HG02884 (cell line): ENCODE data around the gene EFCAB14.
A peak's percentile ranks its signal among the peaks of the same experiment; 100 is the strongest.
"Not testable (repeated sequence)": the region's sequence is repeated elsewhere in the genome, so short reads cannot be mapped to it uniquely, and the experiment has no call there.

Source experiments
- ATAC-seq: cut with Tn5 transposase; IDR thresholded peaks from one replicate; pipeline ENCODE4 v1.9.1; 2021; ENCODE audit warnings: mild to moderate bottlenecking, moderate library complexity; ENCODE audit not compliant: unreplicated experiment

EFCAB14 gene

DNA sequence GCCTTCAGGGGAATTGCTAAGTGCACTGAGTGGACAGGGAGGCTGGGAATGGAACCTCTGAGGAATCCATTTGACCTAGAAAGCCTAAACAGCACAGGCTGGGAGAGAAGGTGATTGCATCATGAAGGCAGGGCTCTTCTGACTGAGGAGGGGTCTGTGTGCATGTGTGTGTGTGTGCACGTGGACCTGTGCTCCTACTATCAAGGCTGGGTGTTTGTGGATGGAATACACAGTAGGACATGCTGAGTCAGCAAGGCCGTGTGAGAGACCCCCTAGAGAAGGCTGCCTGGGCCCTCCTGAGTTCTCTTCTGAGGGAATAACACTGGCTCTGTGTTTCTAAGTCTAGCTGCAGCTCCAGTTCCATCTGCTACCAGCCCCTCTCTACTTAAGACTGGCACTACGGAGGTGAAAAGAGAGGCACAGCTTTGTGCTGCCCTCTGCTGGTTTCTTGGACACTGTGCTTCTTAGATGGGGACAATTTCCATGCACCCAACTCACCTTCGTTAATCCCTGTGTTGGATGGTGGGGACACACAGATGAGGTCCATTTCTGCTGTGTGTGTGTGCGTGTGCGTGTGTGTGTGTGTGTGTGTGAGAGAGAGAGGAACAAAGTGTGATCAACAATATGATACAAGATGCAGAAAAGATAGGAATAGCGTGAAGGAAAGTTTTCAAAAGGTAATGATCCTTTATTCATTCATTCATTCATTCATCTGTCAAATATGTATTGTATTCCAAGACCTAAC lies 6.2 kb upstream of the EFCAB14 start:
- peak; percentile 82 for ATAC-seq

DNA sequence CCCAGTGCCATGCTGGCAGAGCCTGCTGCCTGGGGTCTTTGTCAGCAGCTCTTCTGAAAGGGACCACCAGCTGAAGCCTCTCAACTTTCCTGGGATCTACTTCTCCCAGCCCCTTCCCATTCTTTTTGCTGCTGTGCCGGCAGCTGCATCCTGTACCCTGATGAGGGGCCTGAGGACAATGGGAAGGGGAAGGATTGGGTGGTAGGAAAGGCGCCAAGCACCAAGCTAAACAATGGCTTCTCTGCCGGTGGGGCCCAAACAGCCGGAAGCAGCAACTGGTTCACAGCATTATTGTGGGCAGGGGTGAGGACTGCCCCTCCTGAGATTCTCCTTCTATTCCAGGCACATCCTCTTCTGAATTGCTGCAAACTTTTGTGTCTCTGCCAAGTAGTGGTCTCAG lies 5.0 kb upstream of the EFCAB14 start:
- no peak for ATAC-seq

DNA sequence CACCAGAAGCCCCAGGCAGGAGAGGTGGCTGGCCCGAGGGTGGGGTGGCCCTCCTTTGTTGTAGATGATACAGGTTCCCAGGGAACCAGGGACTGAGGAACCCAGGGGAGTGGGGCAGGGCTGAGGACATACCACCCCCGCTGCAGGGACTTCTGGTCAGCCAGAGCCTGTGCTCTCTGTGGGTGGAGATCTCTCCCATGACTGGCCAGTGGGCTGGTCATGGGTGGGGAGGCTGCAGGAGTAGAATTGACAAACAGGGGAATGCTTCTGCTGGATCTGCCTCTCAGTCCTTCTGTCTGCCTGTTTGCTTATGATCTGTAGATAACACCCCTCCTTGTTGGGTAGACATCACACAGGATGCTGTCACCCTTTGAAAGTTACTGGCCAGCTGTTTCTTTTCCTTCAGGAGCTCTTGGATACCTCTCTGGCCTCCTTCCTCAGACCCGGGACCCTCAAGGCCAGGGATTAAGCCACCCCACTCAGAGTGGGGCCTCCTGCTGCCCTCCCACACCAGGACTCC lies 2.8 kb upstream of the EFCAB14 start:
- ATAC-seq: no peak

DNA sequence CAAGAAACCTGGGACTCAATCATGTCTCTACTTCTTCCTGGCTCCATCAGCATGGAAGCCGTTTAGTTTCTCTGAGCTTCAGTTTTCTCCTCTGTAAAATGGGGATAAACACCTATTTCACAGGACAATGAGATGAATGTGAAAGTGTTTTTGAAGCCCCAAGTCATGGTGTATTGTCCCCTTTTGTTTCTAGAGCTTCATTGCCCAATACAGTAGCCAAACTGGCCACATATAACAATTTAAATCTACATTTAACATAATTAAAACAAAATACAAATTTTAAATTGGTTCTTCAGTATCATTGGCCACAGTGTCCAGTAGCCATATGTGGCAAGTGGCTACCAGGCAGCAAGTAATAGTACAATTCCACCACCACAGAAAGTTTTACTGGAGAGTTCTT lies 2.3 kb upstream of the EFCAB14 start:
- ATAC-seq: no peak

DNA sequence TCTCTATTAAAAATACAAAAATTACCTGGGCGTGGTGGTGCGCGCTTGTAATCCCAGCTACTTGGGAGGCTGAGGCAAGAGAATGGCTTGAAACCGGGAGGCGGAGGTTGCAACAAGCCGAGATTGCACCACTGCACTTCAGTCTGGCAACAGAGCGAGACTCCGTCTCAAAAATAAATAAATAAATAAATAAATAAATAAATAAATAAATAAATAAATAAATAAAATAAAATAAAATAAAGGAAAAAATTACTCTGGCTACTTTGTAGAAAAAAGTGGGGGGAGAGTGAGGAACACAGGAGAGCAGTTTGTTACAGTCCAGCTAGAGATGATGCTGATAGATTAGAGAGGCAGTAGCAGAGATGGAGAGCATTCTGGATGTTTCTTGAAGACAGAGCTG lies 1.4 kb upstream of the EFCAB14 start:
- ATAC-seq: not testable (repeated sequence)

DNA sequence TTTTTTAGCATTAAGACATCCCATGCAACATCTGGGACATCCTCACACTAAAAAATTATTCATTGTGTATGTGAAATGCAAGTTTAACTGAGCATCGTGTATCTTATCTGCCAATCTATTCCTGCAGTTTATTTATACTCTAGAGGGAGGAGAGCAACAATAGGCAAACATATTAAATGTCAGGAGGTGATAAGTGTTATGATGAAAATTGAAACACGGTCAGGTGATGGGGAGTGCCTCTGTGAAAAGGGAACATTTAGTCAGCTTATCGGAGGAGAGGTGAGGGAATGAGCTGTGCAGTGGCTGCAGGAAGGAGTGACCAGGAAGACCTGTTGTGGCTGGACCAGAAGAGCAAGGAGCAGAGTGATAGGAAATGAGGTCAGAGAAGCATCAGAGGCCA lies 775 bp upstream of the EFCAB14 start:
- ATAC-seq: no peak

DNA sequence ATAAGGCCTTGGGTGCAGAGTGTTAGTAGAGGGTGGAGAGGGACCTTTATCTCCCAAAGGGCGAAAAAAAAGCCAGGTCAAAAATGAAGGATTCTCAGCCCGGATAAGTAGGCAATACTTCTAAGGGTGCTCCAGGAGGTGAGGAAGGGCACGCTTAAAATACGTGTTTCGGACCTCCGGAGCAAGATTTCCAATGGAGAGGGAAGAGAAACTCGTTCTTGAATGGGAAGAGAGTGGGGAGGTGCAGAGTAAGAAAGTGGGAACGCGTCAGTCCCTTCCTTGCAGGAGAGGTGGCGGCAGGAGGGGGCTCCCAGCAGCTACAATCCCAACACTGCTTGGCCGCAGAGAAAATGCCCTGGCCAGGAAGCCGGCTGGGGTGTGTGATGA lies 581 bp downstream of the EFCAB14 start:
- ATAC-seq: no peak

DNA sequence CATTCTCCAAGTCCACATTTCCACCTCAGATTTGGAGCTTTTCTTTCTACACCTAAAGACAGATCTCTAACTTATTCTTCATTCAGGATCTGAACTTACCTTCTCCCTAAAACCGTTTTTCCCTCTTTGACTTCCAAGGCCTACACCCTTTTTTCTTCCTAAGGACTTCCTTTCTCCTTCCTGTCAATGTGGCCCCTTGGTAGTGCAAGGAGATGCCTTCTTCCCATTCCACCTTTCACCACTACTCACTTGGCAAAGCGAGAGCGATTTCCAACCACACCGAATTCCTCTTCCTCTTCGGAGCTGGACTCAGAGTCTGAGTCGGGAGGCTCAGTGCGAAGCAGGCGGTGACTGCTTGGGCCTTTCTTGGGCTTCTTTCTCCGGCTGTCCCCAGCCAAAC lies 1.3 kb downstream of the EFCAB14 start:
- no peak for ATAC-seq

DNA sequence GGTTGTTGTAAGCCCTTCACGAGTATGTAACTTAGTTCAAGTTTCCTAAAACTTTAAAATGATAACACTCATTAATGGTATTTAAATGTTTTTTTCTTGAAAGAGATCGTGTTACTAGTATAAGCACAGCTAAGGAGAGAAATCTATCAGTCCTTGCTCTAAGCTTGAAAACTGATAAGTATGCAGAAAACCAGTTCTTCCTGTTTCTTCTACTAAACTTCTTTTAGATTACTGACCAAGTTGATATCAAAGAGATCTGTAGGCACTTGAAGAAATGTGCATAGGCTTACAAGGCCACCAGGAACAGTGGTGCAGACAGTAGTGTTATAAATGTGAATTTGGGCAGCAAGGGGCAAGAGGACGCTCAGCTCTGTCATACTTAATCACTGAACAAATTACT lies 3.9 kb downstream of the EFCAB14 start:
- ATAC-seq: no peak

DNA sequence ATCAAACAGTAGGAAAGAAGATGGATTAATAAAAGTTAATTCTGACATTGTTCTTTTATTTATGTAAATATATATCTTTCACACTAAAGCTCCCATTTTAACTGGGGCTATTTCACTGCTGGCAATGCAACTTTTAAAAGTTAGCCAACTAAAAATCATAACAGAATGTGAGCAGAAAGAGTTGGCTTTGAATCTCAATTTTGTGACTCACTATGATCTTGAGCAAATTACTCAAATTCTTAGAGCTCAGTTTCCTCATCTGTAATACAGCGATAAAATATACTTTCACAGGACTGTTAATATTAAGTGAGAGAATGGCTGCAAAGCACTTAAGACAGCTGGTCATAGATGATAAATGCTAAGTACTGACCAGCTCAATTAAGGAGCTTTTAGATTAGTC lies 10.8 kb downstream of the EFCAB14 start:
- no peak for ATAC-seq

DNA sequence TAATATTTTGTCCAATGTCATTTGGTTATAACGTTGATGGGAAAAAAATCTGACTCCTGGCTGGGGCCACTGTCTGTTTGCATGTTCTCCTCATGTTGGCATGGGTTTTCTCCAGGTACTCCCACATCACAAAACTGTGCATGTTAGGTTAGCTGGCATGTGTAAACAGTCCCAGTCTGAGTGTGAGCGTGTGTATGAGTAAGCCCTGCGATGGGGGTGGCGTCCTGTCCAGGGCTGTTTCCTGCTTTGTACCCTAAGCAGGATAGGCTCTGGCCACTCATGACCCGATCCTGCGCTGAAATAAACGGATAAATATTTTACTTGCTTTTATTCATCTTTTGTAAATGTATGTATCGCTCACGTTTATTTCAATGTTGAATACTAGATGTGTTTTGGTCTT lies 13.5 kb downstream of the EFCAB14 start:
- ATAC-seq: no peak

DNA sequence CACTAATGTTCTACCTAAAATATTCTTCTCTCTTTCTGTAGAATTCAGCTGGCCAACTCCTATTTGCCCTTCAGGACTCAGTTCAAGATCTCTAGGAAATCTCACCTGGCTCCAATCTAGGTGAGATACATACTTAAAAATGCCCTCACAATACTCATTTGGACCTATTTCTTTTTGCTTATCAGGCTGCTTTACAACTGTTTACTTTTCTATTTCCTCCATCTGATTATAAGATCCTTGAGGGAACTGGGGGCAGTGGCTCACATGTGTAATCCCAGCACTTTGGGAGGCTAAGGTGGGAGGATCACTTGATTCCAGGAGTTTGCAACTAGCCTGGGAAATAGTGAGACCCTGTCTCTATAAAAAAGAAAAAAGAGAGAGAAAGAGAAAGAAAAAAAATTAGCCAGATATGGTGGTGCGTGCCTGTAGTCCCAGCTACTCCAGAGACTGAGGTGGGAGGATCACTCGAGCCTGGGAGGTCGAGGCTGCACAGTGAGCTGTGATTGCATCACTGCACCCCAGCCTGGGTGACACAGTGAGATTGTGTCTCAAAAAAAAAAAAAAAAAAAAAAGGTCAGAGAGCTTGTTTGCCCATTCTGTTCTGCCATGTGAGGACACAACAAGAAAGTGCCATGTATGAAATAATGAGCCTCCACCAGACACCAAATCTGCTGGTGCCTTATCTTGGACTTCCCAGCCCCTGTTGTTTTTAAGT lies 14.8 kb downstream of the EFCAB14 start:
- no peak for ATAC-seq

DNA sequence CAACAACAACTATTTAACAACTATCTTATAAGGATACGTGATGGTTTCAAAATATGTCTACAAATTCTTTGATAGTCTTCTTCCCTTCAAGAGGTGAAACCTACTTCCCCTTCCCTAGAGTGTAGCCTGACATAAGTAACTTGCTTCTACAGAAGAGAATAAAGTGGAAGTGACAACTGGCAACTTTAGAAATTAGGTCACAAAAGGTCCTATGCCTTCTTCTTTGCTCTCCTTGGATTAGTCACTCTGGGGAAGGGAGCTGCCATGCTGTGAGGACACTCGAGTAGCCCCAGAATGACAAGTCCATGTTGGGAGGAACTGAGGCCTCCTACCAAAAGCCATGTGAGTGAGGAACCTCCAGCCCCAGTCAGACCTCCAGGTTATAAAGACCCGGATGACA lies 19.2 kb downstream of the EFCAB14 start:
- no peak for ATAC-seq

DNA sequence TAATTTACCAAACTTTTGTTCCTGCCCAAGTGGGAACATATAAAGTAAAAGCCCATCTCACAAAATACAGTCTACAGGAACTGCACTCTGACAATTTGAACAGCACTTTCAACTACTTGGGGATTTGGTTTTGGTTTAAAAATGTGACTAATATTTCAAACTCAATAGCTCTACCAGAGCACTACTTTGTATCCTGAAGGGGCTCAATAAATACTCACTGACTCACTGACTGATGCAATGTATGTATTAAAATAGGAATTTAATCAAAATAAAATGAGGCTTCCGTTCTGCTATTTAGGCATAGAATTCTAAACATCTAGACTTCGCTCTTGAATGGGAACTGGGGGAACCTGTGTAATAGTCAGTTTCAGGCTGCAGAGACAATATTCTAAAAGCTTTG lies 21.9 kb downstream of the EFCAB14 start:
- ATAC-seq: no peak

DNA sequence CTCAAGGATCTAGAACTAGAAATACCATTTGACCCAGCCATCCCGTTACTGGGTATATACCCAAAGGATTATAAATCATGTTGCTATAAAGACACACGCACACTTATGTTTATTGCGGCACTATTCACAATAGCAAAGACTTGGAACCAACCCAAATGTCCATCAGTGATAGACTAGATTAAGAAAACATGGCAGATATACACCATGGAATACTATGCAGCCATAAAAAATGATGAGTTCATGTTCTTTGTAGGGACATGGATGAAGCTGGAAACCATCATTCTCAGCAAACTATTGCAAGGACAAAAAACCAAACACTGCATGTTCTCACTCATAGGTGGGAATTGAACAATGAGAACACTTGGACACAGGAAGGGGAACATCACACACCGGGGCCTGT lies 24.2 kb downstream of the EFCAB14 start:
- not testable (repeated sequence) for ATAC-seq

DNA sequence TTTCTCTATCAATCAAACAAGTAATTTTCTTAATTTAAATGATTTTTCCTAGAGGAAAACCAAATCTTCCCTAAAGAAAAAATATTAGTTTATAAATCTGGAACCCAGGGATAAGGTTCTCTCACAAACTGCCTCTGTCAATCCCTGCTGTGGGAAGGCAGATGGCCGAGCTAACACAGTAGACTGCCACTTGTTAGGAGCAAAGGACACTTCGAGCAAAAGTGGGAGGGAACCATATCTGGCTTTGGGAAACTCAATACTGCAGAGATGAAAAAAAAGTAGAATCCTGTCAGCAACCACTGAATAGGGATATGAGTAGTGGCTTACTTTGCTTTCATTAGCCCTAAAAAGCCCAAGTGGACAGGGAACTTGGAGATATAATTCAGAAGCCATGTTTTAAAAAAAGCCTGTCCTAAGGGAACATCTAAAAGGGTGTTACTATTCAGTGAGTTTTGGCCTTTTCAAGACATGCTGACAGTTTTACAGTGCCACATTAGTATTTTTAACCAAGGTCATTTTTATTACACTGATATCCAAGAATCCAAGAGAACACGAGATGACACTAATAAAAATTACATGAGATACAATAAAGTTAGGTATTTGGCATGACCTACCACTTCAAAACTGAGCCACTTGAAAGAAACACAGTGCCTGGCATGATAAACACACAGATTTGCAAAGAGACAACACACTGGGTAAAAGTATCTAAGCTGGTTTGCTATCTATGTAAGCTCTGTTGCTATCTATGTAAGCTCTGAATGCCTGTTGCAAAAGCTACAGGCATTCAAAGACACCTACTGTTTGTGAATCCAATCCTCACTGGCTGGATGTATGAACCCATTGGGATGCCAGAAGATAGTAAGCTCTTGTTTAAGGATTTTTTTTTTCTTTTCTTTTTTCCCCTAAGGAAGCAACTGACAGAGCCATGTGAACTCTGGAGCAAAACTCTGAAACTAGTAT lies 25.8 kb downstream of the EFCAB14 start:
- ATAC-seq: no peak

DNA sequence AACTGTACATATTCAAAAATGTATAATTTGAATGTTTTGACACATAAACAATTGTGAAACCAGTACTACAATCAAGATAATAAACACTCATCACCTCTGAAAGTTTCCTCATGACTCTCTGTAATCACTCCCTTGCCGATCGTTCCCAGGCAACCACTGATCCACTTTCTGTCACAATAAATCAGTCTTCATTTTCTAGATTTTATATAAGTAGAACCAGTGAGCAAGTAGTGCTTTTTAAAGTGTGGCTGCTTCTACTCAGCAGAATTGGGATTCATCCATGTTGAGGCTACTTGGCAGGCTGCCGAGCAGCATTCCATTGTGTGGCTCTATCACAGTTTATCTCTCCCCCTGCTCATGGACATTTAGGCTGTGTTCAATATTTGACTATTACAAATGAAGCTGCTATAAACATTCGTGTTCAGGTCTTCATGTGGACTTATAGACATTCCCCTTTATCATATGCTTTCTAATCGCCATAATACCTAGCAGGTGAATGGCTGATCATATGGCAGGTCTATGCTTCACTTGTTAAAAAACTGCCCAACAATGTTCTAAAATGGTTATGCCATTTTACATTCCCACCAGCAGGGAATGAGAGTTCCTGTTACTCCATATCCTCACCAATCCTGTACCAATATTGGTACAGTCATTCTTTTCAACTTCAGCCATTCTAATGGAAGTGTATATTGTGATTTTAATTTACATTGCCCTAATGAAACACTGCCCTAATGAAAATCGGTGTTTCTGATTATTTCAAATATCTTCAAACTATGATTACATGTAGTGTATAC lies 26.7 kb downstream of the EFCAB14 start:
- ATAC-seq: no peak

DNA sequence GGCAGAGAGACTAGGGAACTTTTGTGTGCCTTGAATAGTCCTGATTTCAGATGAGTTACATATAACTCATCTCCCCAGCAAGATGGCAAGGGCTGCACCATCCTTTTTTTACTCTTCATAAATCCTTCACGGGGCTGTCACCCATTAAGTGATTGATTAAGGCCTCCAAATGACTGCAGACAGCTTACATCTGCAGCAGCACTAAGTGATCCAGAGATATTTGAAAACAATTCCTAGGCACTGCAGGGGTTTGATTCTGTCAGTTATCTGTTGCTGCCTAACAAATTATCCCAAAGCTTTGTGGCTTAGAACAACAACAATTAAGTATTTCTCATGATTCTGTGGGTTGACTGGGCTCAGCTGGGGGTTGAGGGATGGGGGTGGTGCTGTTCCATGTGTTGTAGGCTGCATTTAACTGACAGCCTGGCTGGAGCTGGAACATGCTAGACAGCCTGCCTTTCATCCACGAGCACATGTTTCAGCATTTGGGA lies 27.9 kb downstream of the EFCAB14 start:
- no peak for ATAC-seq

DNA sequence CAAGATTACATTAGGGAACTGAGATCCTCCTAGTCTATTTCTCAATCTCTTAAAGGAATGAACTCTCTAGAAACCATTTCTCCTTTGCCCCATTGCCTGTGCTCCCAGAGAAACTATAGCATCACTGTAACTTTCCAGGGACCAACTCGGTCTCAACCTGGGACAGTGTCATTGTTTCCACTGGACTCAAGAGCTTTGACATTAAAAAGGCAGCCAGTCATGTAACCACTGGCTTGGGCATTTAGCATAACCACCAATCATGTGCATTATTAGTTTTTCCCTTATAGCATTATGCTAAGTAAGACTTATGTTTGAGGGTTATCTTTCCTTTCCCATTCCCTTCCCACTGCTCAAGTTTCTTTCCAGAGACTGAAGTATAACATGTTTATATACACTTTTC lies 29.0 kb downstream of the EFCAB14 start:
- ATAC-seq: no peak

DNA sequence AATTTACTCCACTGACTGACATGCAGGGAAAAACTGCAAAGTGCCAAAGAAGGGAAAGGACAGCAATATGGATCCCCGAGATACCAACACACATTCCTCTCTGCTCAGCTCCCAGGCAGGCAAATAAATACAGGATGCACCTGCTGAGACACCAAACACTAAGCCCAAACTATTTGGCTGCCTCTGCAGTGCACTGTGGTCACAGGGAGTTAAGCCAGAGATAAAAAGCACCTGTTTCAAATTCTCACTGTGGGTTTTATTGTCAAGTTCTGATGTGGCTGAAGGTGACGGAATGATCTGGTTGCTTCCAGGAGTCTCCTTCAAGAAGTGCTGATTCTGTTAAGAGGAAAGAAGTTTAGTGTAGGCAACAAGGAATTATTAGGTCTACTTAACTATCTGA lies 29.6 kb downstream of the EFCAB14 start:
- no peak for ATAC-seq
